Calu3 (cell line): ENCODE data around the gene ANKS1B. TPM values are rescaled to one million over a fixed set of nuclear protein-coding genes. Genes with fewer than 3 reads are reported as not detected.
"Not testable (repeated sequence)": the region's sequence is repeated elsewhere in the genome, so short reads cannot be mapped to it uniquely, and the experiment has no call there.

ENCODE experiments used
- BruUV-seq: library from RNA; stranded (reverse); fragments of 400-500 nt; replicated peaks from 2 replicates; lab custom pipeline; 2021; lab: Mats Ljungman, UMichigan
- CTCF ChIA-PET: fragments of 300-600 bp; sonication (Branson Sonifier 250); formaldehyde crosslinking; loops from one replicate; lab custom pipeline; 2022; ENCODE audit warnings: antibody characterized with exemption; lab: Charles Lee
- DNase-seq: peaks from one replicate; pipeline ENCODE4 v3.0.0; 2022
- H3K27ac Mint-ChIP-seq: one replicate; pipeline ENCODE4 v1.8.0; 2022; ENCODE audit warnings: mixed read lengths; ENCODE audit not compliant: unreplicated experiment
- H3K27me3 Mint-ChIP-seq: one replicate; pipeline ENCODE4 v1.8.0; 2022; ENCODE audit warnings: mixed read lengths; ENCODE audit not compliant: unreplicated experiment
- H3K36me3 Mint-ChIP-seq: one replicate; pipeline ENCODE4 v1.8.0; 2022; ENCODE audit warnings: mild to moderate bottlenecking, moderate library complexity, mixed read lengths; ENCODE audit not compliant: insufficient read depth, unreplicated experiment
- H3K4me1 Mint-ChIP-seq: one replicate; pipeline ENCODE4 v1.8.0; 2022; ENCODE audit warnings: mild to moderate bottlenecking, low read depth, mixed read lengths; ENCODE audit not compliant: unreplicated experiment
- H3K4me3 Mint-ChIP-seq: one replicate; pipeline ENCODE4 v1.8.0; 2022; ENCODE audit warnings: mild to moderate bottlenecking, low read depth, moderate library complexity, mixed read lengths; ENCODE audit not compliant: unreplicated experiment
- H3K9me3 Mint-ChIP-seq: one replicate; pipeline ENCODE4 v1.8.0; 2022; ENCODE audit warnings: low read depth, mixed read lengths; ENCODE audit not compliant: unreplicated experiment
- intact Hi-C: fragments of 100-400 bp; cut with micrococcal nuclease; formaldehyde crosslinking; loops from one replicate; pipeline ENCODE4 v1.10.0; 2022; ENCODE audit not compliant: unreplicated experiment
- total RNA-seq: library from RNA; stranded (reverse); gene quantifications from 2 replicates; pipeline ENCODE4 v1.2.3, GENCODE V29; 2022
- TF ChIP-seq, protein P1 (sequence below): fragments of 200-600 bp; IDR thresholded peaks from one replicate; pipeline ENCODE4 v1.8.0; 2022; ENCODE audit warnings: antibody characterized with exemption; ENCODE audit not compliant: unreplicated experiment

ANKS1B gene
- total RNA-seq, 1 experiment from 2014 or later, result 1.7 TPM

DNA sequence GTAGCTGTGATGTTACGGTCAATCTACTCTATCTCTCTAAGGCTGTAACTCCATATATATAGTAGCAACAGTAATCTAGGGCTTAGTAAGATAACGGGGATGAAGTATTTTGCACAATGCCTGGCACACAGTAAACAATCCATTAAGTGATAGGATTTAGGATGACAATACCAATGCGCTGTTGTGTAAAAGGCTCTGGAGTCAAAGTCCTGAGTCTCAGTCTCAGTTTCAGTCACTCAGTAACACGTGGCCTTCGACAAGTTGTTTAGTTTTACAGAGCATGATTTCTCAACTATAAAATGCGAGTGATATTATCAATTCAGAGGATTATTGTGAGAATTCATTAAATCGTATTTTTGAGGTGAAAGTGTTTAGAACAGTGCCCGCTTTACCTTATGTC lies 174.8 kb downstream of the ANKS1B start:
- BruUV-seq, result no TSS peak
- Mint-ChIP-seq H3K9me3 (no peaks in the 10 kb centered on the region), H3K4me3 (no peak overlapping the region), H3K27ac (no peak overlapping the region), H3K36me3 (no peaks in the 10 kb centered on the region), H3K27me3 (no peaks in the 10 kb centered on the region), H3K4me1 (no peaks in the 10 kb centered on the region)
- no peak for DNase-seq
- CTCF ChIA-PET, result no interaction called here
- TF ChIP-seq, protein P1, sequence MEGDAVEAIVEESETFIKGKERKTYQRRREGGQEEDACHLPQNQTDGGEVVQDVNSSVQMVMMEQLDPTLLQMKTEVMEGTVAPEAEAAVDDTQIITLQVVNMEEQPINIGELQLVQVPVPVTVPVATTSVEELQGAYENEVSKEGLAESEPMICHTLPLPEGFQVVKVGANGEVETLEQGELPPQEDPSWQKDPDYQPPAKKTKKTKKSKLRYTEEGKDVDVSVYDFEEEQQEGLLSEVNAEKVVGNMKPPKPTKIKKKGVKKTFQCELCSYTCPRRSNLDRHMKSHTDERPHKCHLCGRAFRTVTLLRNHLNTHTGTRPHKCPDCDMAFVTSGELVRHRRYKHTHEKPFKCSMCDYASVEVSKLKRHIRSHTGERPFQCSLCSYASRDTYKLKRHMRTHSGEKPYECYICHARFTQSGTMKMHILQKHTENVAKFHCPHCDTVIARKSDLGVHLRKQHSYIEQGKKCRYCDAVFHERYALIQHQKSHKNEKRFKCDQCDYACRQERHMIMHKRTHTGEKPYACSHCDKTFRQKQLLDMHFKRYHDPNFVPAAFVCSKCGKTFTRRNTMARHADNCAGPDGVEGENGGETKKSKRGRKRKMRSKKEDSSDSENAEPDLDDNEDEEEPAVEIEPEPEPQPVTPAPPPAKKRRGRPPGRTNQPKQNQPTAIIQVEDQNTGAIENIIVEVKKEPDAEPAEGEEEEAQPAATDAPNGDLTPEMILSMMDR, result no peak
- intact Hi-C loops, result loop anchor here (2.0 to 10.0 kb wide), 6 partner anchors 172 to 745 kb away; partner anchors contain the start of genes ACTR6 and ANKS1B

DNA sequence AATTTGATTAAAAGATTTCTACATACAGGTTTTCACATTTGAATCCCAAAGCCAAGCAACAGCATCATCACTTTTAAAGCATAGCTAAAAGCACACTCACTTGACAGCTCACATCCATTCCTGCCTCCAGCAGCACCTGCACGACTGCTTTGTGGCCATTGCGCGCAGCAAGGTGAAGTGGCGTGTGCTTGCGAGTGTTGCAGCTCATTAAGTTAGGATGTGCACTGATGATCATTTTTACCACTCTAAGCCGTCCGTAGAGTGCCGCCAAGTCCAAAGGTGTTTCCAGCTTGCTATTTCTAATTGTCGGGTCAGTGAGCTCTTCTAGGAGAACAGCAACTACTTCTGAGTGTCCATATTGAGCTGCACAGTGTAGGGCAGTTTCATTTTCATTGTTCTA lies 178.4 kb downstream of the ANKS1B start:
- Mint-ChIP-seq H3K4me3 (no peak overlapping the region), H3K4me1 (no peaks in the 10 kb centered on the region), H3K36me3 (no peaks in the 10 kb centered on the region), H3K9me3 (no peaks in the 10 kb centered on the region), H3K27me3 (no peaks in the 10 kb centered on the region), H3K27ac (no peak overlapping the region)
- TF ChIP-seq, protein P1, result no peak
- no TSS peak for BruUV-seq
- no peak for DNase-seq
- intact Hi-C loops, result no loop called here
- CTCF ChIA-PET, result no interaction called here

DNA sequence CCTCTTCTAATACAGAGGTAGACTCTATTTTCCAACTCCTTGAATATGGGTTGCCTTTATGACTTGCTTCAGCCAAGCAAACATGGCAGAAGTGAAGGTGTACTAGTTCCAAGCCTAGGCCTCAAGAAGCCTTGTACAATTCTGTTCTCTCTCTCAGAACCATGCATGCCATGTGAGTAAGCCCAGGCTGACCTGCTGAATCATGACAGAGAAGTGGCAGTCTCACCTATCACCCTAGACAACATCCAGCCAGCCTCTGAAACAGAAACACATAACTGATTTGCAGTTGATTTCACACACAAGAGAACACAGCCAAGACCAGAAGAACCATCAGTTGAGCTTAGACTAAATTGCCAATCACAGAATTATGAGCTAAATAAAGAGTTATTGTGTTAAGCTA lies 180.0 kb downstream of the ANKS1B start:
- DNase-seq, result no peak
- Mint-ChIP-seq H3K36me3 (no peaks in the 10 kb centered on the region), H3K27ac (no peak overlapping the region), H3K27me3 (no peaks in the 10 kb centered on the region), H3K4me3 (no peak overlapping the region), H3K9me3 (no peaks in the 10 kb centered on the region), H3K4me1 (no peaks in the 10 kb centered on the region)
- BruUV-seq, result no TSS peak
- TF ChIP-seq, protein P1, result no peak
- intact Hi-C loops, result no loop called here
- CTCF ChIA-PET, result no interaction called here

GRCh38 chr12:99800605-99801004 lies 184.1 kb downstream of the ANKS1B start:
- no peak overlapping the region for H3K4me3 Mint-ChIP-seq

GRCh38 chr12:99797931-99798330 lies 186.8 kb downstream of the ANKS1B start:
- H3K27me3 Mint-ChIP-seq, H3K27ac Mint-ChIP-seq, H3K4me1 Mint-ChIP-seq, H3K9me3 Mint-ChIP-seq, H3K4me3 Mint-ChIP-seq, DNase-seq, H3K36me3 Mint-ChIP-seq, CTCF ChIA-PET, intact Hi-C loops, BruUV-seq: not testable (repeated sequence)

More at GRCh38 chr12:99800605-99801004, 184.1 kb downstream of the ANKS1B start:
- BruUV-seq, result no TSS peak
- intact Hi-C loops, result no loop called here
- Mint-ChIP-seq H3K36me3 (no peaks in the 10 kb centered on the region), H3K4me1 (no peaks in the 10 kb centered on the region), H3K27me3 (no peaks in the 10 kb centered on the region), H3K27ac (no peak overlapping the region), H3K9me3 (no peaks in the 10 kb centered on the region)
- DNase-seq, result no peak
- CTCF ChIA-PET, result no interaction called here
- TF ChIP-seq, protein P1, result no peak
